K562 (cell line): ENCODE results near the gene CALM1. TPM values are rescaled to one million over a fixed set of nuclear protein-coding genes. Genes with fewer than 3 reads are reported as not detected.
A peak's percentile ranks its signal among the peaks of the same experiment; 100 is the strongest.

ENCODE experiments used
- ATAC-seq: fragments of 200-7000 bp; cut with Tn5 transposase; 3 replicates; pipeline ENCODE4 v1.9.1; 2020; ENCODE audit warnings: moderate library complexity
- BruUV-seq: library from RNA; stranded (reverse); fragments of 400-500 nt; replicated peaks from 2 replicates; lab custom pipeline; 2021; lab: Mats Ljungman, UMichigan
- CTCF ChIA-PET: fragments of 300-600 bp; formaldehyde crosslinking; extraction: SDS; loops from one replicate; lab custom pipeline; 2021; ENCODE audit warnings: low intra/inter-chr PET ratio; lab: Yijun Ruan, JAX
- POLR2A ChIA-PET: fragments of 300-600, 350-650 bp; sonication (Branson Sonifier 250); formaldehyde crosslinking; extraction: SDS; loops from one replicate; lab custom pipeline; 2021; ENCODE audit warnings: antibody characterized with exemption, inconsistent platforms; lab: Yijun Ruan, JAX
- DNase-seq, 4 experiments: peaks; one replicate each; pipeline versions ENCODE4 v3.0.0 to v3.0.0-alpha.2; 2011 to 2018; ENCODE audit warnings: low spot score in 3 of 4, mixed read lengths in 3 of 4; ENCODE audit errors: extremely low read depth in 1 of 4
- FAIRE-seq: peaks from 2 replicates; lab custom pipeline; 2011; peaks lifted over from hg19 to GRCh38; lab: Jason Lieb, UNC
- H2AFZ ChIP-seq: 2 replicates; pipeline ENCODE4 v1.6.0; 2011; ENCODE audit warnings: low read depth, low read length, control low read depth, inconsistent platforms
- H3K27ac ChIP-seq: fragments of 200-600 bp; 3 replicates; pipeline ENCODE4 v1.8.0; 2011; ENCODE audit warnings: low read depth, mild to moderate bottlenecking, control low read depth, inconsistent platforms, low read length, moderate library complexity, mixed read lengths; ENCODE audit errors: extremely low read depth
- H3K27me3 ChIP-seq, 2 experiments: fragments of 300-600 bp in 1 of 2; 2 replicates in 1 of 2; 3 replicates in 1 of 2; pipeline versions ENCODE4 v1.6.0 to v1.8.0; 2011; ENCODE audit warnings: inconsistent platforms in 2 of 2, low read length in 2 of 2, mild to moderate bottlenecking in 1 of 2, mixed read lengths in 1 of 2, moderate library complexity in 1 of 2; ENCODE audit not compliant: control insufficient read depth in 2 of 2, insufficient read depth in 2 of 2
- H3K36me3 ChIP-seq: fragments of 300-600 bp; 3 replicates; pipeline ENCODE4 v1.8.0; 2011; ENCODE audit warnings: mild to moderate bottlenecking, low read length, inconsistent platforms; ENCODE audit not compliant: control insufficient read depth, insufficient read depth
- H3K4me1 ChIP-seq, 2 experiments: fragments of 200-600 bp in 1 of 2; replicated peaks in 1 of 2; 2 replicates in 1 of 2; 3 replicates in 1 of 2; pipeline versions ENCODE4 v1.5.1 to v1.8.0; 2011; ENCODE audit warnings: inconsistent platforms in 2 of 2, low read length in 2 of 2, mild to moderate bottlenecking in 1 of 2, mixed read lengths in 1 of 2, moderate library complexity in 1 of 2; ENCODE audit not compliant: control insufficient read depth in 2 of 2, insufficient read depth in 2 of 2
- H3K4me2 ChIP-seq: 2 replicates; pipeline ENCODE4 v1.6.1; 2011; ENCODE audit warnings: low read length, control low read depth, inconsistent platforms, mixed read lengths; ENCODE audit not compliant: insufficient read depth
- H3K4me3 ChIP-seq: fragments of 200-600 bp; sonication (generic), shearing (Covaris generic); 2 replicates; pipeline ENCODE4 v1.5.1; 2016; ENCODE audit warnings: control low read depth, inconsistent platforms
- H3K79me2 ChIP-seq: fragments of 200-600 bp; 3 replicates; pipeline ENCODE4 v1.8.0; 2011; ENCODE audit warnings: low read length, inconsistent platforms; ENCODE audit not compliant: control insufficient read depth, insufficient read depth
- H3K9ac ChIP-seq, 2 experiments: 2 replicates each; pipeline versions ENCODE4 v1.6.0 to v1.6.1; 2011; ENCODE audit warnings: low read depth in 2 of 2, low read length in 2 of 2, control low read depth in 1 of 2, inconsistent platforms in 1 of 2, mild to moderate bottlenecking in 1 of 2, mixed read lengths in 1 of 2; ENCODE audit not compliant: insufficient read depth in 1 of 2
- H3K9me1 ChIP-seq: one replicate; pipeline ENCODE4 v1.6.0; 2011; ENCODE audit warnings: inconsistent platforms, mild to moderate bottlenecking, low read length, moderate library complexity; ENCODE audit not compliant: control insufficient read depth, insufficient read depth
- H3K9me3 ChIP-seq: replicated peaks from 2 replicates; pipeline ENCODE4 v1.5.1; 2011; ENCODE audit warnings: low read depth, low read length, inconsistent platforms; ENCODE audit not compliant: control insufficient read depth, insufficient read depth
- H4K20me1 ChIP-seq: replicated peaks from 2 replicates; pipeline ENCODE4 v1.6.1; 2011; ENCODE audit warnings: low read length, inconsistent platforms, mixed read lengths; ENCODE audit not compliant: control insufficient read depth, insufficient read depth
- BRF1 ChIP-seq: IDR thresholded peaks from 3 replicates; pipeline ENCODE4 v1.6.1; 2011; ENCODE audit warnings: borderline replicate concordance, mild to moderate bottlenecking; ENCODE audit not compliant: insufficient read length; ENCODE audit errors: extremely low read depth
- C11orf30 ChIP-seq: fragments of 450-650 bp; IDR thresholded peaks from 2 replicates; pipeline ENCODE4 v1.6.1; 2016; ENCODE audit warnings: low read depth, mild to moderate bottlenecking
- CSDE1 ChIP-seq, 2 experiments: fragments of 450-650 bp; IDR thresholded peaks; 2 replicates each; pipeline ENCODE4 v1.6.1; 2016; ENCODE audit warnings: mild to moderate bottlenecking in 1 of 2
- E2F3 ChIP-seq: fragments of 250-450 bp; sonication (Bioruptor Pico); IDR thresholded peaks from 2 replicates; pipeline ENCODE4 v1.4.0; 2020; ENCODE audit warnings: mild to moderate bottlenecking
- HOXB6 ChIP-seq: fragments of 250-450 bp; sonication (Bioruptor Pico); IDR thresholded peaks from 2 replicates; pipeline ENCODE4 v1.5.1; 2022; ENCODE audit warnings: mild to moderate bottlenecking, borderline replicate concordance
- HSF4 ChIP-seq: fragments of 250-450 bp; sonication (Bioruptor Pico); IDR thresholded peaks from 2 replicates; pipeline ENCODE4 v2.1.2; 2022; ENCODE audit warnings: mild to moderate bottlenecking, moderate library complexity, borderline replicate concordance
- MAZ ChIP-seq, 2 experiments: fragments of 450-650 bp in 1 of 2; sonication (generic) in 1 of 2; formaldehyde crosslinking; IDR thresholded peaks in 1 of 2; conservative IDR thresholded peaks in 1 of 2; 2 replicates each; pipeline versions ENCODE4 v1.4.0 to v1.5.0; 2020; ENCODE audit warnings: mild to moderate bottlenecking in 1 of 2, missing genetic modification reagents in 1 of 2
- POLR3G ChIP-seq: IDR thresholded peaks from 2 replicates; pipeline ENCODE4 v1.6.1; 2011; ENCODE audit not compliant: insufficient read length, insufficient replicate concordance; ENCODE audit errors: extremely low read depth
- RAD51 ChIP-seq: fragments of 450-650 bp; IDR thresholded peaks from 2 replicates; pipeline ENCODE4 v1.7.1; 2016; ENCODE audit warnings: low read depth, mild to moderate bottlenecking, borderline replicate concordance
- WGBS: fragments of 100-300 bp; shearing (Covaris generic); methylation state at CpG from one replicate; pipeline ENCODE4 v1.1.6; 2016; ENCODE audit warnings: low coverage, mixed read lengths; ENCODE audit not compliant: insufficient coverage; ENCODE audit errors: missing lambda C conversion rate; 5-methylcytosine and 5-hydroxymethylcytosine counted together
- in situ Hi-C: fragments of 300-500 bp; cut with MboI; formaldehyde crosslinking; loops from 4 replicates; pipeline ENCODE4 v1.15.0; 2018; ENCODE audit warnings: inconsistent platforms, mixed read lengths
- intact Hi-C: fragments of 100-400 bp; cut with micrococcal nuclease; formaldehyde crosslinking; loops from 2 replicates; pipeline ENCODE4 v1.14.2; 2022
- polyA plus RNA-seq, 8 experiments: library from polyadenylated mRNA; depleted of rRNA in 4 of 8; stranded (reverse) in 5 of 8; unstranded in 3 of 8; fragments of >200 nt; fragmentation: Nextera tagmentation in 2 of 8; fragmentation: Illumina TruSeq in 1 of 8; extraction: Ambion mirVana in 2 of 8; extraction: Trizol in 1 of 8; gene quantifications; 2 replicates each; pipeline versions ENCODE4 v1.2.1 to v1.2.3, GENCODE V29; 2011 to 2014; ENCODE audit warnings: inconsistent platforms in 1 of 8, missing spikeins in 1 of 8
- total RNA-seq, 7 experiments: library from RNA; depleted of rRNA in 6 of 7; stranded (reverse); fragments of >200 nt in 6 of 7; fragmentation: Illumina TruSeq in 2 of 7; extraction: Trizol in 2 of 7; gene quantifications; 2 replicates each; pipeline versions ENCODE4 v1.2.1 to v1.2.3, GENCODE V29; 2011 to 2021; ENCODE audit warnings: low replicate concordance in 1 of 7
- TF ChIP-seq, protein P1 (sequence below): sonication (generic); formaldehyde crosslinking; IDR thresholded peaks from 2 replicates; pipeline ENCODE4 v1.8.0; 2022; ENCODE audit warnings: mild to moderate bottlenecking, missing genetic modification reagents, borderline replicate concordance
- TF ChIP-seq, protein P2 (sequence below): fragments of 450-650 bp; formaldehyde crosslinking; IDR thresholded peaks from 2 replicates; pipeline ENCODE4 v1.4.0; 2022; ENCODE audit warnings: missing genetic modification characterization
- TF ChIP-seq, protein P3 (sequence below): fragments of 450-650 bp; IDR thresholded peaks from 2 replicates; pipeline ENCODE4 v1.6.1; 2016
- TF ChIP-seq, protein P4 (sequence below): sonication (generic); formaldehyde crosslinking; IDR thresholded peaks from 2 replicates; pipeline ENCODE4 v1.8.0; 2022; ENCODE audit warnings: missing genetic modification reagents, mild to moderate bottlenecking, borderline replicate concordance

Gene CALM1
- total and polyA plus RNA-seq, 9 of the 15 experiments (the other 6 are each of a cell fraction or from before 2014, with no cell fraction given), result 48.0 to 269 (median 158) TPM

DNA sequence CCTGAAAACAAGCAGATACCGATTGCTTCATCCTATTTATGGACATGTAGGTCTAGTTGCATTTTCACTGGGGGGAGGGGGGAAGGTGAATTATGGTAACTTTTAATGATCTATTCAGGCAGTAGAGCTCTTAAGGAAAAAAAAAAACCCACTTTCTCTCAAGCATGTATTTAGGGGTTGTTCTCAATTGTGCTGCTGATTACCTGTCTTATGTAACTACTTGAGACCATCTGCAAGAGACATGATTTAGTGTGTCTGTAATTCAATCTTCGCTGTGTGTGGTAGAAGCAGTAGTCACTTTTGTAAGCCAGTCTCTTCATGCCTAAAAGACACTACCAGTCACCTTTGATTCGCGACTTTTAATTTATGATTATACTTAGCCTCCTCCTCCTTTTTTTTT lies 8.9 kb downstream of the CALM1 start (continued):
- TF ChIP-seq C11orf30 (no peak), E2F3 (CRISPR knock-in tag) (no peak)
- TF ChIP-seq, protein P1, sequence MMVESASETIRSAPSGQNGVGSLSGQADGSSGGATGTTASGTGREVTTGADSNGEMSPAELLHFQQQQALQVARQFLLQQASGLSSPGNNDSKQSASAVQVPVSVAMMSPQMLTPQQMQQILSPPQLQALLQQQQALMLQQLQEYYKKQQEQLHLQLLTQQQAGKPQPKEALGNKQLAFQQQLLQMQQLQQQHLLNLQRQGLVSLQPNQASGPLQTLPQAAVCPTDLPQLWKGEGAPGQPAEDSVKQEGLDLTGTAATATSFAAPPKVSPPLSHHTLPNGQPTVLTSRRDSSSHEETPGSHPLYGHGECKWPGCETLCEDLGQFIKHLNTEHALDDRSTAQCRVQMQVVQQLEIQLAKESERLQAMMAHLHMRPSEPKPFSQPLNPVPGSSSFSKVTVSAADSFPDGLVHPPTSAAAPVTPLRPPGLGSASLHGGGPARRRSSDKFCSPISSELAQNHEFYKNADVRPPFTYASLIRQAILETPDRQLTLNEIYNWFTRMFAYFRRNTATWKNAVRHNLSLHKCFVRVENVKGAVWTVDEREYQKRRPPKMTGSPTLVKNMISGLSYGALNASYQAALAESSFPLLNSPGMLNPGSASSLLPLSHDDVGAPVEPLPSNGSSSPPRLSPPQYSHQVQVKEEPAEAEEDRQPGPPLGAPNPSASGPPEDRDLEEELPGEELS (CRISPR knock-in tag), result no peak

DNA sequence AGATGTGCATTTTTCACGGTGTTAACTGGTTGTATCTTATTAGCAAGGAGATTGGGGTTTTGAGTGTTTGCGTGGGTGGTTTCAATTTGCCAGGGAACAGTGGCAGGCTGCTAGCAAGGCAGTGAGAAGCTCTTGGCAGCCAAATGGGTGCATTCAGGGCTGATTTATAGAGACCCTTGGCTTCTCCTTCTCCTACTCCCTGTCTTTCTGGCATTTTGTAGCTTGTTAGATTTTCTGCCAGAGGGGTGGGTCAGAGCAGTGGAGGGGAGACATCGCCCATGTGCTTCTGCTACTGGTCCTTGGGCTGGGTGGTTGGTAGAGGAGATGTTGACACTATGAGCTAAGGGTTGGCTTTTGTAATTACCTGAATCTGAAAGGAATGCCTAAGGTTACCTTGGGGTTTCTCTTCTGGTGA lies 9.6 kb downstream of the CALM1 start:
- in situ Hi-C loops, result loop anchor here (10.0 kb wide), 1 partner anchor 118 kb away; no protein-coding TSS in a partner anchor
- DNase-seq, result no peak
- peak; percentile 51 for ATAC-seq
- TF ChIP-seq HOXB6 (CRISPR knock-in tag), result no peak
- TF ChIP-seq, protein P2, sequence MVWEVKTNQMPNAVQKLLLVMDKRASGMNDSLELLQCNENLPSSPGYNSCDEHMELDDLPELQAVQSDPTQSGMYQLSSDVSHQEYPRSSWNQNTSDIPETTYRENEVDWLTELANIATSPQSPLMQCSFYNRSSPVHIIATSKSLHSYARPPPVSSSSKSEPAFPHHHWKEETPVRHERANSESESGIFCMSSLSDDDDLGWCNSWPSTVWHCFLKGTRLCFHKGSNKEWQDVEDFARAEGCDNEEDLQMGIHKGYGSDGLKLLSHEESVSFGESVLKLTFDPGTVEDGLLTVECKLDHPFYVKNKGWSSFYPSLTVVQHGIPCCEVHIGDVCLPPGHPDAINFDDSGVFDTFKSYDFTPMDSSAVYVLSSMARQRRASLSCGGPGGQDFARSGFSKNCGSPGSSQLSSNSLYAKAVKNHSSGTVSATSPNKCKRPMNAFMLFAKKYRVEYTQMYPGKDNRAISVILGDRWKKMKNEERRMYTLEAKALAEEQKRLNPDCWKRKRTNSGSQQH (CRISPR knock-in tag), result no peak
- no peak for TF ChIP-seq MAZ (CRISPR knock-in tag; conservative IDR thresholded peaks at IDR 0.05 in 1 of 2, IDR thresholded peaks at IDR 0.05 in 1 of 2)
- TF ChIP-seq, protein P3, sequence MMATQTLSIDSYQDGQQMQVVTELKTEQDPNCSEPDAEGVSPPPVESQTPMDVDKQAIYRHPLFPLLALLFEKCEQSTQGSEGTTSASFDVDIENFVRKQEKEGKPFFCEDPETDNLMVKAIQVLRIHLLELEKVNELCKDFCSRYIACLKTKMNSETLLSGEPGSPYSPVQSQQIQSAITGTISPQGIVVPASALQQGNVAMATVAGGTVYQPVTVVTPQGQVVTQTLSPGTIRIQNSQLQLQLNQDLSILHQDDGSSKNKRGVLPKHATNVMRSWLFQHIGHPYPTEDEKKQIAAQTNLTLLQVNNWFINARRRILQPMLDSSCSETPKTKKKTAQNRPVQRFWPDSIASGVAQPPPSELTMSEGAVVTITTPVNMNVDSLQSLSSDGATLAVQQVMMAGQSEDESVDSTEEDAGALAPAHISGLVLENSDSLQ, result no peak
- TF ChIP-seq CSDE1 (IDR thresholded peaks at IDR 0.05), result no peak
- no peak for TF ChIP-seq HSF4 (CRISPR knock-in tag)
- no peak for TF ChIP-seq RAD51
- TF ChIP-seq, protein P4, sequence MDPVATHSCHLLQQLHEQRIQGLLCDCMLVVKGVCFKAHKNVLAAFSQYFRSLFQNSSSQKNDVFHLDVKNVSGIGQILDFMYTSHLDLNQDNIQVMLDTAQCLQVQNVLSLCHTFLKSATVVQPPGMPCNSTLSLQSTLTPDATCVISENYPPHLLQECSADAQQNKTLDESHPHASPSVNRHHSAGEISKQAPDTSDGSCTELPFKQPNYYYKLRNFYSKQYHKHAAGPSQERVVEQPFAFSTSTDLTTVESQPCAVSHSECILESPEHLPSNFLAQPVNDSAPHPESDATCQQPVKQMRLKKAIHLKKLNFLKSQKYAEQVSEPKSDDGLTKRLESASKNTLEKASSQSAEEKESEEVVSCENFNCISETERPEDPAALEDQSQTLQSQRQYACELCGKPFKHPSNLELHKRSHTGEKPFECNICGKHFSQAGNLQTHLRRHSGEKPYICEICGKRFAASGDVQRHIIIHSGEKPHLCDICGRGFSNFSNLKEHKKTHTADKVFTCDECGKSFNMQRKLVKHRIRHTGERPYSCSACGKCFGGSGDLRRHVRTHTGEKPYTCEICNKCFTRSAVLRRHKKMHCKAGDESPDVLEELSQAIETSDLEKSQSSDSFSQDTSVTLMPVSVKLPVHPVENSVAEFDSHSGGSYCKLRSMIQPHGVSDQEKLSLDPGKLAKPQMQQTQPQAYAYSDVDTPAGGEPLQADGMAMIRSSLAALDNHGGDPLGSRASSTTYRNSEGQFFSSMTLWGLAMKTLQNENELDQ, result no peak
- no peak for TF ChIP-seq POLR3G
- TF ChIP-seq BRF1, result no peak

More for the DNA sequence above, 9.6 kb downstream of the CALM1 start:
- H3K79me2 ChIP-seq, result no peaks in the 10 kb centered on the region
- H3K27me3 ChIP-seq, result no peaks in the 10 kb centered on the region
- H3K9me3 ChIP-seq, result no peaks in the 10 kb centered on the region
- H2AFZ ChIP-seq, result no peak overlapping the region
- FAIRE-seq, result no peak
- intact Hi-C loops, result no loop called here
- WGBS, result 65% methylated on average over 3 of the region's 3 CpGs
- CTCF ChIA-PET, result no interaction called here
- POLR2A ChIA-PET, result interaction anchor here (0.7 to 1.7 kb wide), 3 partner anchors 10 to 268 kb away, joined by 4 to 6 read pairs (median 5); no protein-coding TSS in a partner anchor
- H3K4me2 ChIP-seq, result no peak overlapping the region
- H3K4me3 ChIP-seq, result no peak overlapping the region
- H3K27ac ChIP-seq, result no peak overlapping the region
- H3K9me1 ChIP-seq, result no peaks in the 10 kb centered on the region
- H3K9ac ChIP-seq, result no peak overlapping the region
- H3K36me3 ChIP-seq, result peaks cover 44% of the 10 kb centered on the region; the same call in 2 of the 3 replicates
- BruUV-seq, result no TSS peak
- no peaks in the 10 kb centered on the region for H3K4me1 ChIP-seq
- H4K20me1 ChIP-seq, result no peaks in the 10 kb centered on the region; the same call in 1 of the 2 replicates
